Measurements from ENCODE around the gene LRFN5. TPM values are rescaled to one million over a fixed set of nuclear protein-coding genes. Genes with fewer than 3 reads are reported as not detected.

The LRFN5 gene
- total RNA-seq, 5 donors from 2014 or later (not counting 1 experiment from before 2014, with no cell fraction given), result not detected

DNA sequence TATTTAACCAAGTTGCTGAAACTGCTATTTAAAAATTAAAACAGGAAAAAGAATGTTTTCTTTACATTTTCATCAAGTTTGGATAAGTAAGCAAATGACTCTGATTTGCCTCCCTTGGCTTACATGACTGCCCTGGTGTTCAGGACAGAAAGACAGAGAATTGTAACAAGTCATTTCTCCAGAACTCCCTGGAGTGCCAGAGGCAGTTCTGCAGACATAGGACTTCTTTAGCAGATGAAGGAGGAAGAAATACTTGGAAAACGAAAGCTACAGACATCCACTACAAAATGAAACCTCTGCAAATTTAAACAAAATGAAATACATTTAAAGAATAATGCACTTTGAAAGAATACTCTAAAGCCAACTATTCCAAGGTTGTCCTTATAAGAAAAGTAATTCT is 253.9 kb downstream of the LRFN5 start:
- no peak overlapping the region for H3K4me3 Mint-ChIP-seq
- H3K4me1 Mint-ChIP-seq, result no peaks in the 10 kb centered on the region
- H3K27me3 Mint-ChIP-seq, result no peaks in the 10 kb centered on the region
- no CpG with 5 or more reads among the region's 1 CpG for WGBS (ENCODE audit: insufficient coverage)
- ChIA-PET POLR2A (no interaction called here), CTCF (no interaction called here)
- H3K36me3 Mint-ChIP-seq, result no peaks in the 10 kb centered on the region
- H3K4me1 ChIP-seq (ENCODE audit: control insufficient read depth in 1 of 2, extremely low read depth in 1 of 2, insufficient read depth in 2 of 2, low read length in 2 of 2), result no peaks in the 10 kb centered on the region
- peaks cover 0 to 10% (median 2%) of the 10 kb centered on the region in 3 donors for H3K9me3 Mint-ChIP-seq
- H3K36me3 ChIP-seq (ENCODE audit: control insufficient read depth in 2 of 2, extremely low read depth in 1 of 2, insufficient read depth in 1 of 2, low read length in 1 of 2), result no peaks in the 10 kb centered on the region
- no peak overlapping the region for H3K4me3 ChIP-seq (ENCODE audit: control insufficient read depth in 1 of 2, extremely low read depth in 1 of 2, low read length in 1 of 2)
- no peak for ATAC-seq (replicated peaks in 1 of 4)
- no peaks in the 10 kb centered on the region for H3K27me3 ChIP-seq (replicated peaks in 1 of 2; ENCODE audit: control insufficient read depth in 2 of 2, extremely low read depth in 1 of 2, insufficient read depth in 2 of 2, low read length in 1 of 2)
- peaks cover 2% of the 10 kb centered on the region for H3K9me3 ChIP-seq
- no peak overlapping the region for H3K27ac Mint-ChIP-seq
- no peak for DNase-seq
- H3K27ac ChIP-seq (ENCODE audit: low read length), result no peak overlapping the region

DNA sequence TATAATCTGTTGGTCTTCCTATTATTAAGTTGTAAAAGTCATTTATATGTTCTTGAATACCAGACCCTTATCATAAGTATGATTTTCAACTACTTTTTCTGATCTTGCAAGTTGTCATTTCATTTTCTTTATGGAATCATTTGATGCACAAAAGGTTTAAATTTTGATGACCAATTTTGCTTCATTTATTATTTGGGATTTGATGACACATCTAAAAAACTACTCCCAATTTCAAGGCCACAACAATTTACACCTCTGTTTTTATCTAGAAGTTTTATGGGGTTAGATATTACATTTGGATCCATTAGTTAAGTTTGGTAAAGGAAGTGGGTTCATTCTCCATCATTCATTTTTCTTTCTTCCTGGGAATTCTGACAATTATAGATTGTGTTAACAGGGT is 259.2 kb downstream of the LRFN5 start:
- Mint-ChIP-seq H3K36me3 (no peaks in the 10 kb centered on the region), H3K4me3 (no peak overlapping the region), H3K27me3 (no peaks in the 10 kb centered on the region), H3K9me3 (peaks cover 6 to 10% (median 8%) of the 10 kb centered on the region in 3 donors), H3K27ac (no peak overlapping the region), H3K4me1 (no peaks in the 10 kb centered on the region)
- ChIA-PET POLR2A (no interaction called here), CTCF (no interaction called here)
- Histone ChIP-seq H3K27ac (ENCODE audit: low read length) (no peak overlapping the region), H3K9me3 (peaks cover 2% of the 10 kb centered on the region), H3K4me1 (ENCODE audit: control insufficient read depth in 1 of 2, extremely low read depth in 1 of 2, insufficient read depth in 2 of 2, low read length in 2 of 2) (no peaks in the 10 kb centered on the region), H3K27me3 (replicated peaks in 1 of 2; ENCODE audit: control insufficient read depth in 2 of 2, extremely low read depth in 1 of 2, insufficient read depth in 2 of 2, low read length in 1 of 2) (no peaks in the 10 kb centered on the region), H3K36me3 (ENCODE audit: control insufficient read depth in 2 of 2, extremely low read depth in 1 of 2, insufficient read depth in 1 of 2, low read length in 1 of 2) (no peaks in the 10 kb centered on the region), H3K4me3 (ENCODE audit: control insufficient read depth in 1 of 2, extremely low read depth in 1 of 2, low read length in 1 of 2) (no peak overlapping the region)
- DNase-seq, result no peak
- ATAC-seq (replicated peaks in 1 of 4), result no peak

GRCh38 chr14:41868396-41868795 is 261.7 kb downstream of the LRFN5 start:
- no peaks in the 10 kb centered on the region for H3K4me1 Mint-ChIP-seq
- CTCF ChIA-PET, result no interaction called here
- no peaks in the 10 kb centered on the region for H3K36me3 Mint-ChIP-seq
- no CpG with 5 or more reads among the region's 3 CpGs for WGBS (ENCODE audit: insufficient coverage)
- ATAC-seq (replicated peaks in 1 of 4) (no peak), DNase-seq (no peak)
- no peaks in the 10 kb centered on the region for H3K27me3 Mint-ChIP-seq
- Histone ChIP-seq H3K9me3 (peaks cover 2% of the 10 kb centered on the region), H3K27me3 (replicated peaks in 1 of 2; ENCODE audit: control insufficient read depth in 2 of 2, extremely low read depth in 1 of 2, insufficient read depth in 2 of 2, low read length in 1 of 2) (no peaks in the 10 kb centered on the region), H3K36me3 (ENCODE audit: control insufficient read depth in 2 of 2, extremely low read depth in 1 of 2, insufficient read depth in 1 of 2, low read length in 1 of 2) (no peaks in the 10 kb centered on the region), H3K4me1 (ENCODE audit: control insufficient read depth in 1 of 2, extremely low read depth in 1 of 2, insufficient read depth in 2 of 2, low read length in 2 of 2) (no peaks in the 10 kb centered on the region), H3K27ac (ENCODE audit: low read length) (no peak overlapping the region), H3K4me3 (ENCODE audit: control insufficient read depth in 1 of 2, extremely low read depth in 1 of 2, low read length in 1 of 2) (no peak overlapping the region)
- no peak overlapping the region for H3K4me3 Mint-ChIP-seq
- no peak overlapping the region for H3K27ac Mint-ChIP-seq
- peaks cover 6 to 8% (median 8%) of the 10 kb centered on the region in 3 donors for H3K9me3 Mint-ChIP-seq
- POLR2A ChIA-PET, result no interaction called here

GRCh38 chr14:41872931-41873685 is 266.4 kb downstream of the LRFN5 start:
- H3K27me3 Mint-ChIP-seq, result no peaks in the 10 kb centered on the region
- H3K36me3 ChIP-seq (ENCODE audit: control insufficient read depth in 2 of 2, extremely low read depth in 1 of 2, insufficient read depth in 1 of 2, low read length in 1 of 2), result no peaks in the 10 kb centered on the region
- no peak overlapping the region for H3K4me3 ChIP-seq (ENCODE audit: control insufficient read depth in 1 of 2, extremely low read depth in 1 of 2, low read length in 1 of 2)
- H3K27ac ChIP-seq (ENCODE audit: low read length), result no peak overlapping the region
- ChIA-PET CTCF (no interaction called here), POLR2A (no interaction called here)
- H3K4me3 Mint-ChIP-seq, result no peak overlapping the region
- no CpG with 5 or more reads among the region's 4 CpGs for WGBS (ENCODE audit: insufficient coverage)
- no peak overlapping the region for H3K27ac Mint-ChIP-seq
- H3K4me1 Mint-ChIP-seq, result no peaks in the 10 kb centered on the region
- DNase-seq (no peak), ATAC-seq (replicated peaks in 1 of 4) (no peak)
- H3K27me3 ChIP-seq (replicated peaks in 1 of 2; ENCODE audit: control insufficient read depth in 2 of 2, extremely low read depth in 1 of 2, insufficient read depth in 2 of 2, low read length in 1 of 2), result no peaks in the 10 kb centered on the region
- H3K4me1 ChIP-seq (ENCODE audit: control insufficient read depth in 1 of 2, extremely low read depth in 1 of 2, insufficient read depth in 2 of 2, low read length in 2 of 2), result no peaks in the 10 kb centered on the region
- H3K9me3 Mint-ChIP-seq, result peaks cover 0 to 8% (median 2%) of the 10 kb centered on the region in 3 donors
- H3K9me3 ChIP-seq, result peaks cover 2% of the 10 kb centered on the region
- H3K36me3 Mint-ChIP-seq, result no peaks in the 10 kb centered on the region

- CTCF ChIA-PET, result no interaction called here
These were observed 267.1 kb downstream of the LRFN5 start for GRCh38 chr14:41873686-41874317.

GRCh38 chr14:41875116-41875515 is 268.4 kb downstream of the LRFN5 start:
- Histone ChIP-seq H3K4me1 (ENCODE audit: control insufficient read depth in 1 of 2, extremely low read depth in 1 of 2, insufficient read depth in 2 of 2, low read length in 2 of 2) (no peaks in the 10 kb centered on the region), H3K27me3 (replicated peaks in 1 of 2; ENCODE audit: control insufficient read depth in 2 of 2, extremely low read depth in 1 of 2, insufficient read depth in 2 of 2, low read length in 1 of 2) (no peaks in the 10 kb centered on the region), H3K27ac (ENCODE audit: low read length) (no peak overlapping the region), H3K4me3 (ENCODE audit: control insufficient read depth in 1 of 2, extremely low read depth in 1 of 2, low read length in 1 of 2) (no peak overlapping the region), H3K9me3 (peaks cover 2% of the 10 kb centered on the region), H3K36me3 (ENCODE audit: control insufficient read depth in 2 of 2, extremely low read depth in 1 of 2, insufficient read depth in 1 of 2, low read length in 1 of 2) (no peaks in the 10 kb centered on the region)
- ChIA-PET POLR2A (no interaction called here), CTCF (no interaction called here)
- Mint-ChIP-seq H3K27me3 (no peaks in the 10 kb centered on the region), H3K36me3 (no peaks in the 10 kb centered on the region), H3K4me1 (no peaks in the 10 kb centered on the region), H3K4me3 (no peak overlapping the region), H3K27ac (no peak overlapping the region), H3K9me3 (peaks cover 0 to 3% (median 0%) of the 10 kb centered on the region in 3 donors)
- 67% methylated on average over 1 of the region's 1 CpG for WGBS (ENCODE audit: insufficient coverage)
- no peak for ATAC-seq (replicated peaks in 1 of 4)
- no peak for DNase-seq

More at GRCh38 chr14:41873686-41874317, 267.1 kb downstream of the LRFN5 start:
- H3K27me3 ChIP-seq (replicated peaks in 1 of 2; ENCODE audit: control insufficient read depth in 2 of 2, extremely low read depth in 1 of 2, insufficient read depth in 2 of 2, low read length in 1 of 2), result no peaks in the 10 kb centered on the region
- no peaks in the 10 kb centered on the region for H3K4me1 Mint-ChIP-seq
- peaks cover 0 to 8% (median 2%) of the 10 kb centered on the region in 3 donors for H3K9me3 Mint-ChIP-seq
- DNase-seq, result no peak
- H3K9me3 ChIP-seq, result peaks cover 2% of the 10 kb centered on the region
- H3K36me3 Mint-ChIP-seq, result no peaks in the 10 kb centered on the region
- no peaks in the 10 kb centered on the region for H3K36me3 ChIP-seq (ENCODE audit: control insufficient read depth in 2 of 2, extremely low read depth in 1 of 2, insufficient read depth in 1 of 2, low read length in 1 of 2)
- no peaks in the 10 kb centered on the region for H3K27me3 Mint-ChIP-seq
- no peak overlapping the region for H3K4me3 Mint-ChIP-seq
- POLR2A ChIA-PET, result no interaction called here
- WGBS (ENCODE audit: insufficient coverage), result no CpG with 5 or more reads among the region's 1 CpG
- no peak overlapping the region for H3K4me3 ChIP-seq (ENCODE audit: control insufficient read depth in 1 of 2, extremely low read depth in 1 of 2, low read length in 1 of 2)
- H3K27ac Mint-ChIP-seq, result no peak overlapping the region
- no peaks in the 10 kb centered on the region for H3K4me1 ChIP-seq (ENCODE audit: control insufficient read depth in 1 of 2, extremely low read depth in 1 of 2, insufficient read depth in 2 of 2, low read length in 2 of 2)
- ATAC-seq (replicated peaks in 1 of 4), result no peak
- H3K27ac ChIP-seq (ENCODE audit: low read length), result no peak overlapping the region

All from T-cell (primary cell).